Neural progenitor cell (in vitro differentiated cells): Measurements from ENCODE around the gene KRT12. TPM values are rescaled to one million over a fixed set of nuclear protein-coding genes. Genes with fewer than 3 reads are reported as not detected.
"Not testable (repeated sequence)": the region's sequence is repeated elsewhere in the genome, so short reads cannot be mapped to it uniquely, and the experiment has no call there.

ENCODE experiments used
- DNase-seq: peaks from one replicate; pipeline ENCODE4 v3.0.0-alpha.2; 2016; ENCODE audit warnings: low spot score
- H2AFZ ChIP-seq: fragments of 200-600 bp; sonication (generic); replicated peaks from 2 replicates; pipeline ENCODE4 v1.6.1; 2016; ENCODE audit warnings: antibody characterized with exemption
- H3F3A ChIP-seq: fragments of 200-600 bp; sonication (generic); 2 replicates; pipeline ENCODE4 v1.6.1; 2016; ENCODE audit warnings: antibody characterized with exemption, low read depth
- H3K27ac ChIP-seq: fragments of 200-600 bp; sonication (generic); 2 replicates; pipeline ENCODE4 v1.5.1; 2016; ENCODE audit warnings: mild to moderate bottlenecking
- H3K27me3 ChIP-seq: fragments of 200-600 bp; sonication (generic); 2 replicates; pipeline ENCODE4 v1.6.1; 2016; ENCODE audit warnings: mild to moderate bottlenecking, moderate library complexity
- H3K36me3 ChIP-seq: fragments of 200-600 bp; sonication (generic); 2 replicates; pipeline ENCODE4 v1.5.1; 2016
- H3K4me1 ChIP-seq: fragments of 200-600 bp; sonication (generic); 2 replicates; pipeline ENCODE4 v1.6.1; 2016; ENCODE audit warnings: mixed run types
- H3K4me2 ChIP-seq: fragments of 200-600 bp; sonication (generic); 2 replicates; pipeline ENCODE4 v1.6.1; 2016
- H3K4me3 ChIP-seq: fragments of 200-600 bp; sonication (generic); 2 replicates; pipeline ENCODE4 v1.5.1; 2016
- H3K79me2 ChIP-seq: fragments of 200-600 bp; sonication (generic); 2 replicates; pipeline ENCODE4 v1.6.1; 2016; ENCODE audit warnings: low read depth
- H3K9ac ChIP-seq: fragments of 200-600 bp; sonication (generic); 2 replicates; pipeline ENCODE4 v1.6.1; 2016
- H3K9me3 ChIP-seq: fragments of 200-600 bp; sonication (generic); 2 replicates; pipeline ENCODE4 v1.5.1; 2016; ENCODE audit warnings: low read depth
- H4K20me1 ChIP-seq: fragments of 200-600 bp; sonication (generic); 2 replicates; pipeline ENCODE4 v1.6.1; 2016; ENCODE audit warnings: low read depth
- H3K27ac Mint-ChIP-seq: 3 replicates; pipeline ENCODE4 v1.8.0; 2021; ENCODE audit warnings: mixed read lengths
- H3K27me3 Mint-ChIP-seq: 2 replicates; pipeline ENCODE4 v1.8.0; 2022; ENCODE audit warnings: low read depth, mild to moderate bottlenecking, inconsistent platforms, moderate library complexity, mixed read lengths; ENCODE audit not compliant: insufficient read depth
- H3K36me3 Mint-ChIP-seq: 3 replicates; pipeline ENCODE4 v1.8.0; 2021; ENCODE audit warnings: mixed read lengths
- H3K4me1 Mint-ChIP-seq: 3 replicates; pipeline ENCODE4 v1.8.0; 2021; ENCODE audit warnings: mixed read lengths
- H3K4me3 Mint-ChIP-seq: 3 replicates; pipeline ENCODE4 v1.8.0; 2021; ENCODE audit warnings: mild to moderate bottlenecking, moderate library complexity, mixed read lengths
- H3K9me3 Mint-ChIP-seq: 3 replicates; pipeline ENCODE4 v1.8.0; 2020; ENCODE audit warnings: mixed read lengths
- CTCF ChIP-seq: fragments of 200-600 bp; sonication (generic); IDR thresholded peaks from 2 replicates; pipeline ENCODE4 v1.5.1; 2017; ENCODE audit warnings: antibody characterized with exemption, mild to moderate bottlenecking
- EZH2 ChIP-seq: fragments of 200-600 bp; sonication (generic); IDR thresholded peaks from 2 replicates; pipeline ENCODE4 v1.6.1; 2017; ENCODE audit warnings: antibody characterized with exemption, mild to moderate bottlenecking, moderate library complexity
- EZH2phosphoT487 ChIP-seq: fragments of 200-600 bp; sonication (generic); IDR thresholded peaks from 2 replicates; pipeline ENCODE4 v1.6.1; 2017; ENCODE audit warnings: antibody characterized with exemption
- total RNA-seq: library from RNA; depleted of rRNA; stranded (reverse); fragments of >200 nt; gene quantifications from 2 replicates; pipeline ENCODE4 v1.2.3, GENCODE V29; 2015; ENCODE audit warnings: low replicate concordance

Gene KRT12
- total RNA-seq, 1 donor from 2014 or later: not detected

GRCh38 chr17:40859536-40859935 is 7.5 kb downstream of the KRT12 start:
- H3K36me3 Mint-ChIP-seq: no peaks in the 10 kb centered on the region
- no peak for TF ChIP-seq CTCF
- no peaks in the 10 kb centered on the region for H3K36me3 ChIP-seq
- no peaks in the 10 kb centered on the region for H3K4me1 ChIP-seq
- no peaks in the 10 kb centered on the region for H3K9me3 Mint-ChIP-seq
- no peak overlapping the region for H2AFZ ChIP-seq
- peaks cover 3% of the 10 kb centered on the region for H3K4me1 Mint-ChIP-seq
- H3K27me3 ChIP-seq: no peaks in the 10 kb centered on the region
- no peak overlapping the region for H3K27ac Mint-ChIP-seq
- no peaks in the 10 kb centered on the region for H3K79me2 ChIP-seq
- no peak overlapping the region for H3K27ac ChIP-seq
- H3K4me3 ChIP-seq: no peak overlapping the region
- no peaks in the 10 kb centered on the region for H3F3A ChIP-seq
- no peaks in the 10 kb centered on the region for H4K20me1 ChIP-seq
- no peak overlapping the region for H3K4me2 ChIP-seq
- H3K9ac ChIP-seq: no peak overlapping the region
- H3K27me3 Mint-ChIP-seq: peaks cover 6% of the 10 kb centered on the region
- no peaks in the 10 kb centered on the region for H3K9me3 ChIP-seq
- H3K4me3 Mint-ChIP-seq: no peak overlapping the region
- no peak for DNase-seq

GRCh38 chr17:40858667-40859066 is 8.4 kb downstream of the KRT12 start:
- H3K4me1 ChIP-seq, H3K9me3 Mint-ChIP-seq, H3K36me3 ChIP-seq, H3K9ac ChIP-seq, H3K4me3 Mint-ChIP-seq, H3K27ac ChIP-seq, H3K4me1 Mint-ChIP-seq, H3K9me3 ChIP-seq, H3K27me3 Mint-ChIP-seq, H3F3A ChIP-seq, DNase-seq, H3K79me2 ChIP-seq, H3K4me2 ChIP-seq, H3K36me3 Mint-ChIP-seq, H2AFZ ChIP-seq, H3K4me3 ChIP-seq, H4K20me1 ChIP-seq, H3K27ac Mint-ChIP-seq, H3K27me3 ChIP-seq: not testable (repeated sequence)

GRCh38 chr17:40857535-40857934 is 9.5 kb downstream of the KRT12 start:
- Mint-ChIP-seq H3K27ac (no peak overlapping the region), H3K36me3 (no peaks in the 10 kb centered on the region), H3K27me3 (peaks cover 6% of the 10 kb centered on the region), H3K9me3 (no peaks in the 10 kb centered on the region), H3K4me3 (no peak overlapping the region), H3K4me1 (peaks cover 3% of the 10 kb centered on the region)
- Histone ChIP-seq H3K27me3 (no peaks in the 10 kb centered on the region), H3F3A (no peaks in the 10 kb centered on the region), H4K20me1 (no peaks in the 10 kb centered on the region), H3K27ac (no peak overlapping the region), H3K36me3 (no peaks in the 10 kb centered on the region), H2AFZ (no peak overlapping the region), H3K4me2 (no peak overlapping the region), H3K9me3 (no peaks in the 10 kb centered on the region), H3K9ac (no peak overlapping the region), H3K4me3 (no peak overlapping the region), H3K79me2 (no peaks in the 10 kb centered on the region), H3K4me1 (peaks cover 6% of the 10 kb centered on the region)
- DNase-seq: no peak
- no peak for TF ChIP-seq EZH2phosphoT487
- no peak for TF ChIP-seq CTCF
- no peak for TF ChIP-seq EZH2

GRCh38 chr17:40854175-40854814 is 12.7 kb downstream of the KRT12 start:
- no peaks in the 10 kb centered on the region for H3K79me2 ChIP-seq

More at GRCh38 chr17:40854175-40854814, 12.7 kb downstream of the KRT12 start:
- Histone ChIP-seq H3K9me3 (no peaks in the 10 kb centered on the region), H3K36me3 (no peaks in the 10 kb centered on the region), H3K27ac (no peak overlapping the region), H3K4me3 (no peak overlapping the region), H3K4me2 (no peak overlapping the region), H3K9ac (no peak overlapping the region), H3K4me1 (peaks cover 6% of the 10 kb centered on the region), H2AFZ (no peak overlapping the region), H4K20me1 (no peaks in the 10 kb centered on the region), H3K27me3 (no peaks in the 10 kb centered on the region), H3F3A (no peaks in the 10 kb centered on the region)
- Mint-ChIP-seq H3K27me3 (peaks cover 6% of the 10 kb centered on the region), H3K27ac (no peak overlapping the region), H3K4me1 (peaks cover 3% of the 10 kb centered on the region), H3K4me3 (no peak overlapping the region), H3K36me3 (no peaks in the 10 kb centered on the region), H3K9me3 (no peaks in the 10 kb centered on the region)
- DNase-seq: no peak
- no peak for TF ChIP-seq EZH2phosphoT487
- no peak for TF ChIP-seq EZH2
